Non-pigmented ciliary epithelial cell (primary cell): ENCODE results near the gene MED23.
"Not testable (repeated sequence)": the region's sequence is repeated elsewhere in the genome, so short reads cannot be mapped to it uniquely, and the experiment has no call there.

ENCODE experiments used
- DNase-seq: peaks from one replicate; pipeline ENCODE4 v3.0.0-alpha.2; 2010; ENCODE audit warnings: low read depth

Gene MED23

DNA sequence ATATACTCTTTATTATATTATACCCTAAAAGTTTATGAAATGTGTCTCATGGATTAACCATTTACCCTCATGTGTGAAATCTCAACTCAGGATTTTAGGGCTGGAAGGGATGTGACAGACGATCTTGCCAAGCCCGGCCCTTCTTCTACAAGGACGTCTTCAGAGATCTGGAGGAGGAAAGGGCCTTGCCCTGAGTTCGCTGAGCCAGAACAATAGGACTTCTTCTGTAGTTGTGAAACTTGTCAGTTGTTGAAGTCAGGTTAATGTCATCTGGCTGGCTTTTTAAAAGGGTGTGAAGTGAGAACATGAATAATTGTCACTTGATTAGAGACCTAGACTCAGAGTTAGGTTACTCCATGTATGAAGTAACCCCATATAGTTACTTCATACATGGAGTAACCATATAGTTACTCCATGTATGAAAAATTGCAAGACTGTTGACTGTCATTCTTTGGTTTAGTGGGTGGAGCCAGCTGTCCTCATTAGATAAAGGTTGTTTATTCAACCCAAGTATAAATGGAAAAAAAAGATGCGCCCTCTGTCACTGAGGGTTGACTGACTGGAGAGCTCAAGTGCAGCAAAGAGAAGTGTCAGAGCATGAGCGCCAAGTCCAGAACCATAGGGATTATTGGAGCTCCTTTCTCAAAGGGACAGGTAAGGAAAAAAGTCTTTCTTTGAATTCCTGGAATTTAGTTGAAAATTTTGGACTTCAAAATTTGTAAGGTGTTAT is 55.2 kb downstream of the MED23 start, which contains the start of gene ARG1:
ARG1 (plus strand) TSS at position 541 of the 730 bp plus-strand sequence; CDS start at position 598, 57 bp downstream.
- no peak for DNase-seq

DNA sequence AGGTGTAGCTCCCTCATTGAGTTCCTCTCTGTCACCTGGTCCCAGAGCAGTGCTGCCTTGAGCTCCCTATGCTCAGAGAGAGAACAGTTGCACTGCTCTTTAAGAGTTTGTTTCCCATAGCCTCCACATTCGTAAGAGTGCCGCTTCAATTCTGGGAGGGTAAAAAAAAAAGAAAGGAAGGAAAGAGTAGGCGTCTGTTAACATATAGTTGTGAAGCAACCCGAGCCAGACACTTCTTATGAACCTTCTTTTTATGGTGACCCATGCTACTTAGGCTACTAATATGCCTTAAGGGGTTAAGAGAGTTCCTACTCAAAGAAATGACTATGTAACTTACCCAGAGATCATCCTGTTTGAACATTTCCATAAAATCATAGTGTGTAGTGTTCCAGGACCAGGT is 59.3 kb downstream of the MED23 start:
- no peak for DNase-seq

DNA sequence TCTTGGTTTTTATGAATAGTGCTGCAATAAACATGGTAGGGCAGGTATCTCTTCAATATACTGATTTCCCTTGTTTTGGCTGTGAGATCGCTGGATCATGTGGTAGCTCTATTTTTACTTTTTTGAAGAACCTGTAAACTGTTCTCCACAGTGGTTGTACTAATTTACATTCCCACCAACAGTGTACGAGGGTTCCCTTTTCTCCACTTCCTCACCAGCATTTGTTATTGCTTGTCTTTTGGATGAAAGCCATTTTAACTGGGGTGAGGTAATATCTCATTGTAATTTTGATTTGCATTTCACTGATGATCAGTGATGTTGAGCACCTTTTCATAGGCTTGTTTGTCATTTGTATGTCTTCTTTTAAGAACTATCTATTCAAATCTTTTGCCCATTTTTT is 63.0 kb downstream of the MED23 start:
- no peak for DNase-seq

DNA sequence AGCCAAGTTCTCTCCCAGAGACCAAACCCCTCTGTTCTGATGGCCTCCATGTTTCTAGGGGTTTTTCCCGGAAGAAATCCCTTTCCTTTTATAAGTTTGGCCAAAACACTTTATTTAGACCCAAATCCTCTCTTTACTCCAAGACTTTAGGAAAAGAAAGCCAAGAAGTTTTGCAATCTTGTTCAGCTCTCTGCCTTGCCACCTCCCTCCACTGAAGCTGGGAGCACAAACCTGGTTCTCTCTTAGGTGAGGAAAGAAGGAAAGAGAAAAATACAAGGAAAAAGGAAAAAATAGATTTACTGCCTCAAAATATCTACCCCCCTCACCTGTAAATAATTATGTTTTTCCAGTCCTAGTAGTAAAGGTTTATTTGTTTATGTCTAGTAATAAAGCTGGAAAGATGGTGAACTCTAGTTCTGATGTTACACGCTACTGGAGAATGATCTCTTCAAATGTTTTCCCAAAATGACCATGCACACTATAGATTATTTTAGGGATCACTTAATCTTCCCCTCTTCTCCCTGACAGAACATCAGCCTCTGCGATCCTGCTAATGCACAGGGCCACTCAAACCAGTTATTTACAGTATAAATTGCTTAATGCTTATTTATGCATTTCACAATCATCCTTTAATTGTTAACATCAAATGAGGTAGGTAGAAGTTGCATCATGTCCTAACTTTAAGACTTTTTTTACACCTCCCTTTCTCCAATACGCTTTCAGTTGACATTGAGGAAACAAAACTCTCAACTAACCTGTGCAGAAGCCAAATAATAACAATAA is 65.9 kb downstream of the MED23 start:
- no peak for DNase-seq

DNA sequence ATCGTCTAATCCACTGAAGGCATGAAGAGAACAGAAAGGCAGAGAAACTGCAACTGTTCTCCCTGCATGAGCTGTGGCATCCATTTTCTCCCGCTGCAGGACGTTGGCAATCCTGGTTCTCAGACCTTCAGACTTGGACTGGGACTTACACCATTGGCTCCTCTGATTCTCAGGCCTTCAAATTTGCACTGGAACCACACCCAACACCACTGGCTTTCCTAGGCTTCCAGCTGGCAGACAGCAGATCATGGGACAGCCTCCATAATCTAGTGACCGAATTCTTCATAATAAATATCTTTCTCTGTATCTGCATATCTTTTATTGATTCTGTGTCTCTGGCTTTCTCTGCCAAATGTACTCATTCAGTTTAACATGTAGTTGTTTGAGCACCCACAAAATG is 69.1 kb downstream of the MED23 start:
- DNase-seq: no peak

DNA sequence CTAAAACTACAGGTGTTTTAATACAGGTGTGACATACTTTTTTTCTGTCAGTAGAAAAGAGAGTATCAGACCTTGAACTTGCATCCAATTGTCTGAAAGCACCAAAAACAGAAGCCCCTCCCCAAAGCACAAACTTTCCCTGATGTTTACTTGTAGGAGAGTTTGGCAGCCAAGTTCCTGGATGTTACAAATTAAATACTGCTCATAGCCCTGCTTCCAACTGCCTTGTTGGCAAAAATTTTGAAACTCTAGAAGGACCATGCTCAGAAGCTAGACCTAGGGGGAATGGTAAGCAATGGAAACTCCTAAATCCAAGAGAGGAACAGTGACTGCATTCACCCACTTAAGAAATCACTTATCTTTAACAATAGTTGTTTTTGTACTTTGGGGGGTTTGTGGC is 72.0 kb downstream of the MED23 start:
- no peak for DNase-seq

DNA sequence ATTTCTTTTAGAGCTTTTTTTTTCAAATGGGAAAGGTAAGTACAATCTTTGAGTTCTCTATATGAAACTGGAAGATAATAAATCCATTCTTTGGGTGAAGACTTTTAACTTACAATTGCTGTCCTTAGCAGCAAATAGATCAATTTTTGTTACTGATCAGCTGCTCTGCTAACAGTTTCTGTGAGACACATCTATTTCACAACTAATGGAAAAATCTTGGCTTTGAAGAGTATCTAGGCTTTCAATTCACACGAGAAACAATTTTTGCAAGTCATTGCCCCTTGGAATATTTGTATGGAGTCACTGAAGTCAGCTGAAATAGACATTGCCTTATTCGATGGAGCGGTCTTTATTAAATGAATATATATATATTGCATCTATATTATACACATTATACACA is 75.5 kb downstream of the MED23 start:
- DNase-seq: no peak

DNA sequence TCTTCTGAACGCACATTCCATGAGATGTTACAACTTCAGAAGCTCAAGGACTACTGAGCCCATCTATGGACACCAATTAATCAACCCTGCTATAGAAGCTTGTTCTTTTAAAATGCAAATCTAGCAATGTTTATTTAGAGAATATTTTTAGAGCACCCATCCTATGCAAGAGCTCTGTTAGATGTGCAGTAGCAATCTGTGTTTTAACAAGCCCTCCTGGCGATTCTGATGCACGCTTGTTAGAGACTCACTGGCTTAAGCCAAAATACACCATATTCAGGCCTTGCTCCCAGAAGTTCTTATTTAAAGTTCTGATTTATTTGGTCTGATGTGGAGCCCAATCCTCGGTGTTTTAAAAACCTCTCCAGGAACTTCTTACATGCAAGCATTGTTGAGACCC is 76.1 kb downstream of the MED23 start:
- DNase-seq: no peak

DNA sequence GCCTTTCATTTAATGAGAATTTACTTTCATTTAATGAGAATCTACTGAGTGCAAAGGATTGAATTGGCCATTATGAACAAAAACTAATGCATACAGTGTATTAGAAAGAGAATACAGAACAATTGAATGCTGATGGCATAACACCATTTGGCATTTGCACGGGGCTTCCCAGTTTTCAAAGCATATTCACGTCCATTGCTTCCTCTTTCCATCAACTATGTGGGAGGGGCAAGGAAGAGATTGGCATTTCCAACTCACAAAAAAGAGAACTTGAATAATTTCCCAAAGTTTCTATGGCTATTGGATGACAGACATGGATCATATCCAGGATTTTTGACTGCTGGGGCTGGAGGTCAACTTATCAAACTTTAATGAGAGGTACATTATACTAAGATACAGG is 78.2 kb downstream of the MED23 start:
- no peak for DNase-seq

DNA sequence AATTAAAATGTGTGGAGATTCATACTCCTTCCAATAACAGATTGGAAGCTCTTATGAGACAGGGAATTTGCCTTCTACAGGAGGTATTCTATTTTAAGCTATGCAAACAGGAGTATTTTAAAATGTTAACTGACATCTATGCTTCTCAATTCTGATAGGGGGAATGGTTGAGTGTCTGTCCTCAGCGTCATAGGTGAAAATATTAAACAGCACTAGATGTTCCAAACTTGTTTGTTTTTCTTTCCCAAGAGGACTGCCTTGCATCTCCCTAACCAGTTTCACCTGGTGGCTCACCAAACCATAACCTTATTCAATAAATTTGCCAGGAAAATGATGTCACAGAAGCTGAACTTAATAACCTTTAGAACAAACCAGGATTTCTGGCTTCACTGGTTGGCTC is 79.6 kb downstream of the MED23 start:
- DNase-seq: no peak

DNA sequence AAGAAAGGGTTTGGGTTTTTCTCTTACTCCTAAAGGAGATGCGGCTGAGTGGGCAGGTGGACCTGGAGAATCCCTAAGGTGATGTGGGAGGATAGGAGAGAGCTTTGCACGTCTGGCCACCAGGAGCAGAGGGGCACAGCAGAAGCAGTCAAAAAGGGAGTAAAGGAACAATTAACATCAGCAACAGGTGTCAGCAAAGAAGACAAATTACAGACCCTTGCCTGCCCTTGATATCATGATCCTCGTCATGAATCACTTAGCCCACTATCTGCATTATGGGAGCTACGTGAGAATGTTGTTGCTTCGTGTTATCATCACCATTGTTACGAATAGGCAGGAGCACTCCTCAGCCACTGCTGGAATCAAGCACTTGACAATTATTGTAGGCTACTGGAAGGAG is 80.6 kb downstream of the MED23 start:
- DNase-seq: no peak

DNA sequence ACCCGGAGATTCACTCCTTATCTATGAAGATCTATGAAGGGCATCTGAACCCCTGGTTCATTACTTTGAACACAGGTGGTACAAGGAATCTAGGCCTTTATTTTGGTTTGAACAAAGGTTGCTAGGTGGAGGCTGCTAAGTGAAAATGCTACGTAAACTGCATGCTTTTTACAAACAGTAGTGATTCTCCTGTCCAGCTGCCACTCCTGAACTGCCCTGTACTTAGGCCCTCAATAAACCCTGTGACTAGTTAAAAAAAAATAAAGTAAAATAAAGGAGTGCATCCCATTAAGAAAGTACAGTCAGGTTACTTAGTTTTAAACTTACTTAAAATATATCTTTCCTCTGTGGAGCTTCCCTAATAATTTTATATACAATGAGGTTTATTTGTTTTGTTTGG is 82.7 kb downstream of the MED23 start:
- DNase-seq: no peak

DNA sequence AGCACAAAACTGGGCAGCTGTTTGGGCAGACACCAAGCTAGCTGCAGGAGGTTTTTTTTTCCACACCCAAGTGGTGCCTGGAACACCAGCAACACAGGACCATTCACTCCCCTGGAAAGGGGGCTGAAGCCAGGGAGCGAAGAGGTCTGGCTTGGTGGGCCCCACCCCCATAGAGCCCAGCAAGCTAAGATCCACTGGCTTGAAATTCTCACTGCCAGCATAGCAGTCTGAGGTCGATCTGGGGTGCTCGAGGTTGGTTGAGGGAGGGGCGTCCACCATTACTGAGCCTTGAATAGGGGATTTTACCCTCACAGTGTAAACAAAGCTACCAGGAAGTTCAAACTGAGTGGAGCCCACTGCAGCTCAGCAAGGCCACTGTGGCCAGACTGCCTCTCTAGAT is 89.4 kb downstream of the MED23 start:
- DNase-seq: not testable (repeated sequence)

DNA sequence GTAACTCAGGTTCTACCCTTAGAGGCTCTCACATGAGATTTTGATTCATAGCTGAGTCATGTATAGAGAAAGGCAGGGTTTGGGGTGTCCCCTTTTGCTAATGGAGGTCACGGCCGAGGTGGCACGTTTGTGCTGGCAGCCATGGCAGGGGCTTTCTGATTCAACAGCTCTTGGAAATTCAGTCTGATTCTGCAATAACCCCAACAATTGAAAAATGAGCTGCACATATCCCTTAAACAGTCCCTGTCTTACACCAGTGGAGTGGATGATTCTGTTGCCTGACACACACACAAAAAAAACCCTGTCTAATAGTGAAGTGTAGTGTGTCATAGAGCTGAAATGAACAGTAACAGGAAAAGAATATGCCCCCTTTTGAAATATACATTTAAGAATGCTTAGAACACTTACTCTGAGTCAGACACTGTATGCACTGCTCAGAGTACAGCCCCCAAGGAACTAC is 95.4 kb downstream of the MED23 start:
- DNase-seq: no peak

DNA sequence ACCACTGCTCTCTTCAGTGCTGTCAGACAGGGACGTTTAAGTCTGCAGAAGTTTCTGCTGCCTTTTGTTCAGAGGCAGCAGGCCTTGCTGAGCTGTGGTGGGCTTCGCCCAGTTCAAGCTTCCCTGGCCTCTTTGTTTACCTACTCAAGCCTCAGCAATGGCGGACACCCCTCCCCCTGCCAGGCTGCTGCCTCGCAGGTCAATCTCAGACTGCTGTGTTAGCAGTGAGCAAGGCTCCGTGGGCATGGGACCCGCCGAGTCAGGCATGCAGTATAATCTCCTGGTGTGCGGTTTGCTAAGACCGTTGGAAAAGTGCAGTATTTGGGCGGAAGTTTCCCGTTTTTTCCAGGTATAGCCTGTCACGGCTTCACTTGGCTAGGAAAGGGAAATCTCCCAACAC is 96.4 kb downstream of the MED23 start:
- DNase-seq: not testable (repeated sequence)

DNA sequence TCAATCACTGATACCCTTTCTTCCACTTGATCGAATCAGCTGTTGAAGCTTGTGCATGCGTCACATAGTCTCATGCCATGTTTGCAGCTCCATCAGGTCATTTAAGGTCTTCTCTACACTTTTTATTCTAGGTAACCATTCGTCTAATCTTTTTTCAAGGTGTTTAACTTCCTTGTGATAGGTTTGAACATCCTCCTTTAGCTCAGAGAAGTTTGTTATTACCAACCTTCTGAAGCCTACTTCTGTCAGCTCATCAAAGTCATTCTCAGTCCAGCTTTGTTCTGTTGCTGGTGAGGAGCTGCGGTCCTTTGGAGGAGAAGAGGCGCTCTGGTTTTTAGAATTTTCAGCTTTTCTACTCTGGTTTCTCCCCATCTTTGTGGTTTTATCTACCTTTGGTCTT is 97.1 kb downstream of the MED23 start:
- DNase-seq: not testable (repeated sequence)

DNA sequence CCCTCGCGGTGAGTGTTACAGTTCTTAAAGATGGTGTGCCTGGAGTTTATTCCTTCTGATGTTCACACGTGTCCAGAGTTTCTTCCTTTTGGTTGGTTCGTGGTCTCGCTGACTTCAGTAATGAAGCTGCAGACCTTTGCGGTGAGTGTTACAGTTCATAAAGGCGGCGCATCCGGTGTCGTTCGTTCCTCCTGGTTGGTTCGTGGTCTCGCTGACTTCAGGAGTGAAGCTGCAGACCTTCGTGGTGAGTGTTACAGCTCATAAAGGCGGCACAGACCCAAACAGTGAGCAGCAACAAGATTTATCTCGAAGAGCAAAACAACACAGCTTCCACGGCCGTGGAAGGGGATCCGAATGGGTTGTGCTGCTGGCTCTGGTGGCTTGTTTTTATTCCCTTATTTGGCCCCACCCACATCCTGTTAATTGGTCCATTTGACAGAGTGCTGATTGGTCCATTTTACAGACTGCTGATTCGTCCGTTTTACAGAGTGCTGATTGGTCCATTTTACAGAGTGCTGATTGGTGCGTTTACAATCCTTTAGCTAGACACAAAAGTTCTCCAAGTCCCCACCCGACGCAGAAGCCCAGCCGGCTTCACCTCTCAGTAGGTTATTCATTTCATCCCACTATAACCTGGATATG is 103.2 kb downstream of the MED23 start:
- DNase-seq: no peak

DNA sequence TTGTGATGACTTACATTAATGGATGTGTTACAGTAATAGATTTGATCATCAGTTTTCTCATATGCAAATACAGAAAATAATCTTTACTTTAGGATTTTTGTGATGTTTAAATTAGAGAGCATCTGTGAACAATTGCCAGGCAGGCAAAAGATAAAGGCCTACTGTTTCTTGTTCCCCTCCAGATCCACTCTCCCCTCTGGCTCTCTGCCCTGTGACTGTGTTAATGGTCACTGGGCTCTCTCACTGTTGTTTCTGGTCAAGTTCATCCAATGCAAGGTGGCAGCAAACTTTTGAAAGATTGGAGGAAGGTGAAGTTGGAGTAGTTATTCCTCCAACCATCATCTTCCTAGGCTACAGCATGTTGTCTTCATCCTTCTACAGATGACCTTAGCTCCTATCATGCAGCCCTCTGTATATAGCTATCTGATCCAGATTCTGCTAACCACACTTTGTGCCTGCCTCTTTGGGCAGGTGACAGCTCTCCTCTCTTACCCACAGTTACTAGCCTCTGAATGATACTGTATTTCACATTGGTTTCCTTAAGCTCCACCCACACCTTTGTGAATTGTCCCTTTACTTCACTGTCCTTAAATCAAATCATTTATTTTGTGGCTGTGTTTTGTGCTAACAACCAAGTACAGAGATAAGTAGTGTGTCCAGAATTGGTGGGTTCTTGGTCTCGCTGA is 103.9 kb downstream of the MED23 start:
- no peak for DNase-seq
